ENCODE results near the gene ABCC12. TPM values are rescaled to one million over a fixed set of nuclear protein-coding genes. Genes with fewer than 3 reads are reported as not detected.

Gene ABCC12
- total RNA-seq, 4 donors from 2014 or later = not detected

DNA sequence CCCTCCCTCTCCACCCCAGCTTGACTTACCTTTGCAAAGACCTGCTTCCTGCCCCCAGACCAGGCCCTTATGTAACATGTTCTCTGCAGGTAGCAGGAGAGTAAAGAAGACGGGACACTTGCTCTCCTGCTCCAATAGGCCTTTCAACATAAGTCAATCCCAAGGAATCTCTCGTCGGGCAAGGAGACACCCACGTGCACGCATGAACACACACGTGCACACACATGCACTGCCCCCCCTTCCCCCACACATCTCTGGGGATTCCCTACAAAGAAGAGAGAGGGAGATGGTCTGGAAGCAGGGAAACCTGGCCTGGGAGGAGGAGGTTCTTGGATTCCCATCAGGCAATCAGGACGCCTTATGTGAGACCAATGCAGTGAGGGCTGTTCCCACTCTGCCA is 41.4 kb downstream of the ABCC12 start:
- no peak for ATAC-seq (ENCODE audit: low FRiP score)
- TF ChIP-seq, protein P1, sequence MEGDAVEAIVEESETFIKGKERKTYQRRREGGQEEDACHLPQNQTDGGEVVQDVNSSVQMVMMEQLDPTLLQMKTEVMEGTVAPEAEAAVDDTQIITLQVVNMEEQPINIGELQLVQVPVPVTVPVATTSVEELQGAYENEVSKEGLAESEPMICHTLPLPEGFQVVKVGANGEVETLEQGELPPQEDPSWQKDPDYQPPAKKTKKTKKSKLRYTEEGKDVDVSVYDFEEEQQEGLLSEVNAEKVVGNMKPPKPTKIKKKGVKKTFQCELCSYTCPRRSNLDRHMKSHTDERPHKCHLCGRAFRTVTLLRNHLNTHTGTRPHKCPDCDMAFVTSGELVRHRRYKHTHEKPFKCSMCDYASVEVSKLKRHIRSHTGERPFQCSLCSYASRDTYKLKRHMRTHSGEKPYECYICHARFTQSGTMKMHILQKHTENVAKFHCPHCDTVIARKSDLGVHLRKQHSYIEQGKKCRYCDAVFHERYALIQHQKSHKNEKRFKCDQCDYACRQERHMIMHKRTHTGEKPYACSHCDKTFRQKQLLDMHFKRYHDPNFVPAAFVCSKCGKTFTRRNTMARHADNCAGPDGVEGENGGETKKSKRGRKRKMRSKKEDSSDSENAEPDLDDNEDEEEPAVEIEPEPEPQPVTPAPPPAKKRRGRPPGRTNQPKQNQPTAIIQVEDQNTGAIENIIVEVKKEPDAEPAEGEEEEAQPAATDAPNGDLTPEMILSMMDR (IDR thresholded peaks at IDR 0.05) = no peak
- no peak for DNase-seq (ENCODE audit: low spot score)

DNA sequence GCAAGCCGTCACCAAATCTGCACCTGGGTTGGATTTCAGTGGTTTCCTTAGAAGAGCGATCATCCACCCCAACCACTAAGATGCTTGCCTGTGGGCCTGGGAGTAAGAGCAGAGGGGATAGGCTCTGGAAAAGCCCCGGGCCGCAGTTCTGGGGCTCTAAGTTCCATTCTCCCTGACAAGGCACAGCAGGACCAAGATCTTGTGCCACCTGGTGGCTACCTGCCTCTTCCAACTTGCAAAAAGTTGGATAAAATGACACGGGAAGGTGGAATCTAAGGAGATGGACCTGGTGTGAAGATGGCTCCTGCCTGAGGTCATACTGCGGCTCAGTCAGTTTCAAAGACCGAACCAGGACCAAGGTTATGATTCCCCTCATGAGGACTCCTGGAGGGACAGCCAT is 42.3 kb downstream of the ABCC12 start:
- TF ChIP-seq, protein P1 (IDR thresholded peaks at IDR 0.05) = no peak
- DNase-seq (ENCODE audit: low spot score) (no peak), ATAC-seq (ENCODE audit: low FRiP score) (no peak)

DNA sequence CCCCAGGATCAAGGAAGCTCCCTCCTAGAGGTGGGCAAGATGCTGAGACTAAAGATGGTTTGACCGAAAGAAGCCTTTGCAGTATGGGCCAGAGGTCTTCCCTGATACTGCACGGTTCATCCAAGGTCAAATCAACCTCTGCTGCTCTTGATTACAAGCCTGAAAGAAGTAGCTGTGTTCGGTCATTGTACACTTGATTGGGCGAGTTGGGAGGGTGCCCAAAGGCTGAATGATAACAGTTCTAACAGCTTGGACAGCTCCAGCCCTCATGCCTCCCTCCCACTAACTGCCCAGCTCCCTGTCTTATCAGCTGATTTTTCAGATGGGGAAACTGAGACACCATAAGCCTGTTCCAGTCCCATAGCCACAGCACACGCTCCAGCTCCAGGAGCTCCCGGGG is 42.8 kb downstream of the ABCC12 start:
- ATAC-seq (ENCODE audit: low FRiP score) = no peak
- TF ChIP-seq, protein P1 (IDR thresholded peaks at IDR 0.05) = no peak

DNA sequence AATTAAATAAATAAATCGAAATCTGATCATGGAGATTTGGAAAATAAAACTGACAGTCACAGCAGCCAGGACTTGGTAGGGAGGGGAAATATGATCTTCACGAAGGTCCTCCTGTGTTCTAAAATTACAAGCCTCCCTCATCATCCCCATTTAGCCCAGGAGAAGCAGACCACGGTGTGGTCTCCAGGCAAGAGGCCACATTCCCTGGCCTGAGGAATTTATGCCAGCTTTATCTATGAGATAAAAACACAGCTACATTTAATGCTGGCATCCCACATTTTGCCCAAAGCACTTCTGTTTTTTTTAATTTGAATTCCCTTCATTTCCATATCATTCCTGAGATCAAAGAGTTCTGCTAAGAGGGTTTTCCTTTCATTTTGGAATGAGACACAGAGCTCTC is 43.2 kb downstream of the ABCC12 start:
- no peak for ATAC-seq (ENCODE audit: low FRiP score)
- no peak for DNase-seq (ENCODE audit: low spot score)
- TF ChIP-seq, protein P1 (IDR thresholded peaks at IDR 0.05) = no peak

More for the DNA sequence above, 42.8 kb downstream of the ABCC12 start:
- no peak for DNase-seq (ENCODE audit: low spot score)

DNA sequence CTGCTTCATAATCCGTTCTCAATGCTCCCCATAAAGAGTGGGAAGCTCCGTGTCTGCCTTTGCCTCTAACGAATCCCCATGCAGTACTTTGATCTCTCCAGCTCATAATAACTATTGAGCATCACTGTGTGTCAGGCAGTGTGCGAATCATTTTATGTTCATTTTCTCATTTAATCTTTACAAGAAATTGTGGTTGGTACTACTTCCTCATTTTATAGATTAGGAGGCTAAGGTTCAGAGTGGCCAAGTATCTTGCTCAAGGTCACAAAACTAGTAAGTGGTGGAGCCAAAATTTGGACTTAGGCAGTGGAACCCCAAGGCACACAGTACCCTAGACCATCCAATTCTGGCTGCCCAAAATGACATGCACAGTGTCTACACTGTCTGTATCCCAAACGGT is 44.8 kb downstream of the ABCC12 start:
- DNase-seq (ENCODE audit: low spot score) (no peak), ATAC-seq (ENCODE audit: low FRiP score) (no peak)
- TF ChIP-seq, protein P1 (IDR thresholded peaks at IDR 0.05) = no peak

DNA sequence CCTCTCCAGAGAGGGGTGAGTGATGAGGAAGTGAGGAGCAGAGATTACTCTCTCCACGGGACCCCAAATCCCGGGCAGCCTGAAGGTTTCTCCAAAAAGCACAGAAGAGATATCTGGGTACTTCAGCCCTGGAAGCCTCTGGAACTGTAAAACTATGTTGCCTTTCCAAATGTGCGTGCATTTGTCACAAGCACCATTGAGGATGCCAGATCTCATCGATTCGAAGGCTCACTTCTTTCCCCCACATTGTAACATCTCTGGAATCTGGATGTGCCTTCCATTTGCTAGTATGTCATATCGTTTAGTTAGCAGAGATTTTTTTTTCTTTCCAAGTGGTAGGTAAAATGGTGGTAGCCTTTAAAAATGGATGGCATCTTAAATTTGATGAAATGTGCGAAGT is 45.8 kb downstream of the ABCC12 start:
- TF ChIP-seq, protein P1 (IDR thresholded peaks at IDR 0.05) = no peak
- ATAC-seq (ENCODE audit: low FRiP score) (no peak), DNase-seq (ENCODE audit: low spot score) (no peak)

DNA sequence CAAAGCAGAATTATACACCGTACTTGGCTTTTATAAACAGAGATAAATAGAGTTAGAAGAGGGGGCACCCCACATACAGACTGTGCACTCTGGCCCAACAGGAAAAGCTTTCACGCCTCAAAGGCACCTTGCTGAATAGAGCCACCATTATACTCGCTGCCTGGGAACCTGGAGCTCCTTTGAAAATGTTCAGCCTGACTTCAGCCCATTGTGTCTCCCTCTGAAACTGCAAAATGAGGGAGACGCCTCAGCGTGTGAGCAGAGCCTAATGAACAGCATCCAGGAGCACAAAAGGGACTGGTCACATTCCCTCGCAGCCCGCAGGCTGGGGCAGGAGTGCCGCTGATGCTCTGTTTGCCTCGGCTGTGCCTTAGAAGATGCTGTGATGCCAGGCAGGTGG is 46.3 kb downstream of the ABCC12 start:
- TF ChIP-seq, protein P1 (IDR thresholded peaks at IDR 0.05) = no peak
- DNase-seq (ENCODE audit: low spot score) = no peak
- no peak for ATAC-seq (ENCODE audit: low FRiP score)
